Measurements from ENCODE around the gene ZNF625. TPM values are rescaled to one million over a fixed set of nuclear protein-coding genes. Genes with fewer than 3 reads are reported as not detected.
A peak's percentile ranks its signal among the peaks of the same experiment; 100 is the strongest.

Gene ZNF625
- total RNA-seq, 1 experiment from 2014 or later, result 7.9 TPM

DNA sequence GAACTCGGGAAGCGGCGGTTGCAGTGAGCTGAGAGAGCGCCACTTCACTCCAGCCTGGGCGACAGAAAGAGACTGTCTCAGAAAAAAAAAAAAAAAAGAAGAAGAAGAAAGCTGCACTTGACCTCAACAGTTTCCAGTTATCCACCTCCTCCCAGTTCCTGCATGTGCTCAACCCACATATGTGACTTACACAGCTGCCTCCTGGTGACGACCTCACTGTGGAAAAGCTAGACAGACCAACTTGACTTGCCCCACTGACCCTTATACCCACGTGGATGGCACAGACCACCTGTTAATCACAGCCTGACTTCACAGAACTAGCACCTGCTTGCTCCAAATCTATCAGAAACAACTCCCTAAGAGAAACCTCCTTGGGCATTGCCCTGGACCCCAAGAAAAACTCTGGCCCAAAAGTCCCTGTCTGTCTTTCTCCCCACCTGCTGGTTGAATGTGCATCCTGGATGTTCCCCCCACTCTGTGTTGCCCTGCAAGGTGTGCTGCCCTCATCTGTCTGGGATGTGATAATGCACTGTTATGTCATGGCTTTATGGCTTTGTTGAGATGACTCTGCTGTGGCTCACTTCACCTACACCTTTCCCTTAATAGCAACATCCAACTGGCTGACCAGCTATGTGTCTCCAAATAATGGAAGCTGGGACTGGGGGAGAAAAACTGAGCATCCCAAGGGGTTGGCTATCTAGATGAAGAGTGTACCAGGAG, 19.2 kb downstream of the ZNF625 start:
- peaks cover 13% of the 10 kb centered on the region for H3K36me3 ChIP-seq (ENCODE audit: control insufficient read depth, insufficient read depth, low read length)
- intact Hi-C loops (cut with micrococcal nuclease; ENCODE audit: unreplicated experiment), result no loop called here
- CTCF ChIA-PET, result no interaction called here

DNA sequence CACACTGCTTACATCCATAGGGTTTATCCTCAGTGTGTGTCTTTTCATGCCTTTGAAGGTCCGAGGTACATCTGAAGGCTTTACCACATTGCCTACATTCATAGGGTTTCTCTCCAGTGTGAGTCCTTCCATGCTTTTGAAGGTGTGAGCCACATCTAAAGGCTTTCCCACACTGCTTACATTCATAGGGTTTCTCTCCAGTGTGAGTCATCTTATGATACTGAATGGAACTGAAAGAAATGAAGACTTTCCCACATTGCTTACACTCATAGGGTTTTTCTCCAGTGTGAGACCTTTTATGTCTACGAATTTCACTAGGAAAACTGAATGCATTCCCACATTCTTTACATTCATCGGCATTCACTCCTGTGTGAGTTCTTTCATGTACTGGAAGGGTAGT, 23.5 kb downstream of the ZNF625 start:
- ChIA-PET CTCF (no interaction called here), POLR2A (no interaction called here)
- BruUV-seq (replicated peaks), result TSS peak; percentile 8
- no peak overlapping the region for H3K4me3 ChIP-seq (ENCODE audit: low read depth in 2 of 2, low read length in 2 of 2)
- ATAC-seq (no peak), DNase-seq (ENCODE audit: low read depth, low spot score) (no peak)
- no peaks in the 10 kb centered on the region for H3K4me1 ChIP-seq (ENCODE audit: control insufficient read depth, insufficient read depth, low read length)
- no peaks in the 10 kb centered on the region for H3K27me3 ChIP-seq (ENCODE audit: control insufficient read depth, insufficient read depth, low read length)
- intact Hi-C loops (cut with micrococcal nuclease; ENCODE audit: unreplicated experiment), result no loop called here
- TF ChIP-seq, protein P1, sequence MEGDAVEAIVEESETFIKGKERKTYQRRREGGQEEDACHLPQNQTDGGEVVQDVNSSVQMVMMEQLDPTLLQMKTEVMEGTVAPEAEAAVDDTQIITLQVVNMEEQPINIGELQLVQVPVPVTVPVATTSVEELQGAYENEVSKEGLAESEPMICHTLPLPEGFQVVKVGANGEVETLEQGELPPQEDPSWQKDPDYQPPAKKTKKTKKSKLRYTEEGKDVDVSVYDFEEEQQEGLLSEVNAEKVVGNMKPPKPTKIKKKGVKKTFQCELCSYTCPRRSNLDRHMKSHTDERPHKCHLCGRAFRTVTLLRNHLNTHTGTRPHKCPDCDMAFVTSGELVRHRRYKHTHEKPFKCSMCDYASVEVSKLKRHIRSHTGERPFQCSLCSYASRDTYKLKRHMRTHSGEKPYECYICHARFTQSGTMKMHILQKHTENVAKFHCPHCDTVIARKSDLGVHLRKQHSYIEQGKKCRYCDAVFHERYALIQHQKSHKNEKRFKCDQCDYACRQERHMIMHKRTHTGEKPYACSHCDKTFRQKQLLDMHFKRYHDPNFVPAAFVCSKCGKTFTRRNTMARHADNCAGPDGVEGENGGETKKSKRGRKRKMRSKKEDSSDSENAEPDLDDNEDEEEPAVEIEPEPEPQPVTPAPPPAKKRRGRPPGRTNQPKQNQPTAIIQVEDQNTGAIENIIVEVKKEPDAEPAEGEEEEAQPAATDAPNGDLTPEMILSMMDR (IDR thresholded peaks at IDR 0.05), result no peak
- TF ChIP-seq POLR2AphosphoS5 (IDR thresholded peaks at IDR 0.05; ENCODE audit: low read depth, low read length) (no peak), SIN3A (IDR thresholded peaks at IDR 0.05; ENCODE audit: borderline replicate concordance, insufficient read depth, low read depth, low read length) (no peak), TCF7L2 (IDR thresholded peaks at IDR 0.05; ENCODE audit: low read depth, low read length) (no peak)
- TF ChIP-seq, protein P2, sequence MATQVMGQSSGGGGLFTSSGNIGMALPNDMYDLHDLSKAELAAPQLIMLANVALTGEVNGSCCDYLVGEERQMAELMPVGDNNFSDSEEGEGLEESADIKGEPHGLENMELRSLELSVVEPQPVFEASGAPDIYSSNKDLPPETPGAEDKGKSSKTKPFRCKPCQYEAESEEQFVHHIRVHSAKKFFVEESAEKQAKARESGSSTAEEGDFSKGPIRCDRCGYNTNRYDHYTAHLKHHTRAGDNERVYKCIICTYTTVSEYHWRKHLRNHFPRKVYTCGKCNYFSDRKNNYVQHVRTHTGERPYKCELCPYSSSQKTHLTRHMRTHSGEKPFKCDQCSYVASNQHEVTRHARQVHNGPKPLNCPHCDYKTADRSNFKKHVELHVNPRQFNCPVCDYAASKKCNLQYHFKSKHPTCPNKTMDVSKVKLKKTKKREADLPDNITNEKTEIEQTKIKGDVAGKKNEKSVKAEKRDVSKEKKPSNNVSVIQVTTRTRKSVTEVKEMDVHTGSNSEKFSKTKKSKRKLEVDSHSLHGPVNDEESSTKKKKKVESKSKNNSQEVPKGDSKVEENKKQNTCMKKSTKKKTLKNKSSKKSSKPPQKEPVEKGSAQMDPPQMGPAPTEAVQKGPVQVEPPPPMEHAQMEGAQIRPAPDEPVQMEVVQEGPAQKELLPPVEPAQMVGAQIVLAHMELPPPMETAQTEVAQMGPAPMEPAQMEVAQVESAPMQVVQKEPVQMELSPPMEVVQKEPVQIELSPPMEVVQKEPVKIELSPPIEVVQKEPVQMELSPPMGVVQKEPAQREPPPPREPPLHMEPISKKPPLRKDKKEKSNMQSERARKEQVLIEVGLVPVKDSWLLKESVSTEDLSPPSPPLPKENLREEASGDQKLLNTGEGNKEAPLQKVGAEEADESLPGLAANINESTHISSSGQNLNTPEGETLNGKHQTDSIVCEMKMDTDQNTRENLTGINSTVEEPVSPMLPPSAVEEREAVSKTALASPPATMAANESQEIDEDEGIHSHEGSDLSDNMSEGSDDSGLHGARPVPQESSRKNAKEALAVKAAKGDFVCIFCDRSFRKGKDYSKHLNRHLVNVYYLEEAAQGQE (IDR thresholded peaks at IDR 0.05; ENCODE audit: insufficient read depth in 1 of 2, low read depth in 2 of 2, low read length in 1 of 2), result no peak
- no peak overlapping the region for H3K27ac ChIP-seq (ENCODE audit: low read length)
- H3K9me3 ChIP-seq (ENCODE audit: control insufficient read depth, insufficient read depth, low read depth, low read length), result peaks cover 57% of the 10 kb centered on the region
- H3K36me3 ChIP-seq (ENCODE audit: control insufficient read depth, insufficient read depth, low read length), result peaks cover 13% of the 10 kb centered on the region
- in situ Hi-C loops (cut with HindIII; ENCODE audit: low pct_unique_long_range_greater_than_20kb, low sequenced_read_pairs), result no loop called here

More for the DNA sequence above, 19.2 kb downstream of the ZNF625 start:
- no TSS peak for BruUV-seq (replicated peaks)
- H3K4me3 ChIP-seq (ENCODE audit: low read depth in 2 of 2, low read length in 2 of 2), result no peak overlapping the region
- TF ChIP-seq, protein P1 (IDR thresholded peaks at IDR 0.05), result no peak
- no peak for TF ChIP-seq TCF7L2 (IDR thresholded peaks at IDR 0.05; ENCODE audit: low read depth, low read length)
- no peak for TF ChIP-seq POLR2AphosphoS5 (IDR thresholded peaks at IDR 0.05; ENCODE audit: low read depth, low read length)
- TF ChIP-seq, protein P2 (IDR thresholded peaks at IDR 0.05; ENCODE audit: insufficient read depth in 1 of 2, low read depth in 2 of 2, low read length in 1 of 2), result no peak
- no peak for TF ChIP-seq SIN3A (IDR thresholded peaks at IDR 0.05; ENCODE audit: borderline replicate concordance, insufficient read depth, low read depth, low read length)
- no peak overlapping the region for H3K27ac ChIP-seq (ENCODE audit: low read length)
- DNase-seq (ENCODE audit: low read depth, low spot score) (no peak), ATAC-seq (no peak)
- in situ Hi-C loops (cut with HindIII; ENCODE audit: low pct_unique_long_range_greater_than_20kb, low sequenced_read_pairs), result no loop called here
- H3K27me3 ChIP-seq (ENCODE audit: control insufficient read depth, insufficient read depth, low read length), result no peaks in the 10 kb centered on the region
- H3K9me3 ChIP-seq (ENCODE audit: control insufficient read depth, insufficient read depth, low read depth, low read length), result peaks cover 39% of the 10 kb centered on the region
- POLR2A ChIA-PET, result interaction anchor here (0.6 kb wide), 1 partner anchor 71 kb away, joined by 12 read pairs; no protein-coding TSS in a partner anchor
- H3K4me1 ChIP-seq (ENCODE audit: control insufficient read depth, insufficient read depth, low read length), result peaks cover 5% of the 10 kb centered on the region; the same call in 1 of the 2 replicates

All from Panc1 (cell line).